Tibial nerve (tissue), 4 donors: ENCODE measurements around the gene GPC3. TPM values are rescaled to one million over a fixed set of nuclear protein-coding genes. Genes with fewer than 3 reads are reported as not detected.
"Not testable (repeated sequence)": the region's sequence is repeated elsewhere in the genome, so short reads cannot be mapped to it uniquely, and the experiment has no call there.

Experiments used
- DNase-seq, 2 donors: peaks; one replicate each; pipeline ENCODE4 v3.0.0-alpha.2; 2019; ENCODE audit warnings: low spot score in 2 of 2
- H3K27ac ChIP-seq, 4 donors: fragments of 200-600 bp; sonication (generic) in 3 of 4; one replicate each; pipeline ENCODE4 v1.5.1; 2017 to 2019; ENCODE audit warnings: mild to moderate bottlenecking in 1 of 4
- H3K27me3 ChIP-seq, 2 donors: fragments of 200-600 bp; sonication (generic) in 1 of 2; one replicate each; pipeline versions ENCODE4 v1.5.1 to v1.6.0; 2017 to 2019
- H3K36me3 ChIP-seq, 3 donors: fragments of 200-600 bp; sonication (generic); one replicate each; pipeline ENCODE4 v1.5.1; 2018 to 2019
- H3K4me1 ChIP-seq, 4 donors: fragments of 200-600 bp; sonication (generic) in 3 of 4; one replicate each; pipeline ENCODE4 v1.5.1; 2017 to 2019
- H3K4me3 ChIP-seq, 4 donors: fragments of 200-600 bp; sonication (generic) in 3 of 4; one replicate each; pipeline ENCODE4 v1.5.1; 2017 to 2019; ENCODE audit warnings: mild to moderate bottlenecking in 1 of 4, moderate library complexity in 1 of 4
- H3K9me3 ChIP-seq, 4 donors: fragments of 200-600 bp; sonication (generic) in 3 of 4; one replicate each; pipeline ENCODE4 v1.5.1; 2017 to 2019
- EP300 ChIP-seq, 2 donors: sonication (generic); formaldehyde crosslinking; IDR thresholded peaks; one replicate each; pipeline ENCODE4 v1.6.1; 2017; ENCODE audit warnings: antibody characterized with exemption in 2 of 2, mild to moderate bottlenecking in 1 of 2
- POLR2A ChIP-seq, 2 donors: fragments of 450-650 bp; IDR thresholded peaks; one replicate each; pipeline ENCODE4 v1.6.1; 2017; ENCODE audit warnings: antibody characterized with exemption in 2 of 2, mild to moderate bottlenecking in 2 of 2, moderate library complexity in 2 of 2
- WGBS, 2 donors: methylation state at CpG; one replicate each; pipeline ENCODE4 v1.1.5; 2018; 5-methylcytosine and 5-hydroxymethylcytosine counted together
- total RNA-seq, 4 donors: library from RNA; depleted of rRNA; stranded (reverse); fragments of >200 nt; gene quantifications; one replicate each; pipeline ENCODE4 v1.1.0, GENCODE V29; 2016
- TF ChIP-seq, protein P1 (sequence below), 5 experiments: fragments of 200-600 bp in 3 of 5; fragments of 450-650 bp in 2 of 5; sonication (generic) in 3 of 5; IDR thresholded peaks; one replicate each; pipeline ENCODE4 v1.5.1; 2016 to 2019; ENCODE audit warnings: antibody characterized with exemption in 5 of 5, mild to moderate bottlenecking in 3 of 5, moderate library complexity in 2 of 5

The GPC3 gene
- total RNA-seq, 4 donors from 2014 or later = 60.5 to 116 (median 72.8) TPM

GRCh38 chrX:133723930-133724329, 261.5 kb downstream of the GPC3 start:
- WGBS, 2 donors = 88 to 92% methylated on average over 4 of the region's 4 CpGs

DNA sequence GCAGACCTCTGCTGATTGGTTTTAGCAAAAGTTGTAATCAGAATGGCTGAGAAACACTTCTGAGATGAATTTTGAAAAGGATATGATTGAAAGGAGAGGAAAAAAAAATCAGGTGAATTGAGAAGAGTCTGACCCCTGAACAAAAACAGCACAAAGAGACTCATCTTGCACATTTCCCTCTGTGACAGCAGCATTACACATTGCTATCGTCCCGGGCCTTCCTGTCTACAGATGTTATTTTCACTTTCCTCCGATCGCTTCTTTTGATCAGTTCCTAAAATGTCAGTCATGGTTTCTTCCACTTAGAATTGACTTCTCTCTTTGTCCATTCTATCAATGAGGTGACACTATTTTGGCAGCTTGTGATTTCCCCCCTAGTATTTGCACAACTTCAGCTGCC, 262.6 kb downstream of the GPC3 start:
- DNase-seq = no peak
- Histone ChIP-seq H3K9me3 (no peaks in the 10 kb centered on the region), H3K4me1 (no peaks in the 10 kb centered on the region), H3K4me3 (no peak overlapping the region), H3K36me3 (no peaks in the 10 kb centered on the region), H3K27me3 (peaks cover 0 to 20% of the 10 kb centered on the region in 2 donors), H3K27ac (no peak overlapping the region)
- no peak for TF ChIP-seq POLR2A (IDR thresholded peaks at IDR 0.05)
- TF ChIP-seq EP300 (IDR thresholded peaks at IDR 0.05) = no peak
- TF ChIP-seq, protein P1, sequence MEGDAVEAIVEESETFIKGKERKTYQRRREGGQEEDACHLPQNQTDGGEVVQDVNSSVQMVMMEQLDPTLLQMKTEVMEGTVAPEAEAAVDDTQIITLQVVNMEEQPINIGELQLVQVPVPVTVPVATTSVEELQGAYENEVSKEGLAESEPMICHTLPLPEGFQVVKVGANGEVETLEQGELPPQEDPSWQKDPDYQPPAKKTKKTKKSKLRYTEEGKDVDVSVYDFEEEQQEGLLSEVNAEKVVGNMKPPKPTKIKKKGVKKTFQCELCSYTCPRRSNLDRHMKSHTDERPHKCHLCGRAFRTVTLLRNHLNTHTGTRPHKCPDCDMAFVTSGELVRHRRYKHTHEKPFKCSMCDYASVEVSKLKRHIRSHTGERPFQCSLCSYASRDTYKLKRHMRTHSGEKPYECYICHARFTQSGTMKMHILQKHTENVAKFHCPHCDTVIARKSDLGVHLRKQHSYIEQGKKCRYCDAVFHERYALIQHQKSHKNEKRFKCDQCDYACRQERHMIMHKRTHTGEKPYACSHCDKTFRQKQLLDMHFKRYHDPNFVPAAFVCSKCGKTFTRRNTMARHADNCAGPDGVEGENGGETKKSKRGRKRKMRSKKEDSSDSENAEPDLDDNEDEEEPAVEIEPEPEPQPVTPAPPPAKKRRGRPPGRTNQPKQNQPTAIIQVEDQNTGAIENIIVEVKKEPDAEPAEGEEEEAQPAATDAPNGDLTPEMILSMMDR (IDR thresholded peaks at IDR 0.05) = no peak
- 88 to 89% methylated on average over 4 of the region's 4 CpGs for WGBS, 2 donors

More at GRCh38 chrX:133723930-133724329, 261.5 kb downstream of the GPC3 start:
- no peaks in the 10 kb centered on the region for H3K9me3 ChIP-seq
- TF ChIP-seq EP300 (IDR thresholded peaks at IDR 0.05) (no peak), POLR2A (IDR thresholded peaks at IDR 0.05) (no peak)
- TF ChIP-seq, protein P1 (IDR thresholded peaks at IDR 0.05) = no peak
- peaks cover 0 to 18% of the 10 kb centered on the region in 2 donors for H3K27me3 ChIP-seq
- H3K27ac ChIP-seq = no peak overlapping the region
- no peaks in the 10 kb centered on the region for H3K36me3 ChIP-seq
- no peak overlapping the region for H3K4me3 ChIP-seq
- H3K4me1 ChIP-seq = no peaks in the 10 kb centered on the region
- DNase-seq = no peak

DNA sequence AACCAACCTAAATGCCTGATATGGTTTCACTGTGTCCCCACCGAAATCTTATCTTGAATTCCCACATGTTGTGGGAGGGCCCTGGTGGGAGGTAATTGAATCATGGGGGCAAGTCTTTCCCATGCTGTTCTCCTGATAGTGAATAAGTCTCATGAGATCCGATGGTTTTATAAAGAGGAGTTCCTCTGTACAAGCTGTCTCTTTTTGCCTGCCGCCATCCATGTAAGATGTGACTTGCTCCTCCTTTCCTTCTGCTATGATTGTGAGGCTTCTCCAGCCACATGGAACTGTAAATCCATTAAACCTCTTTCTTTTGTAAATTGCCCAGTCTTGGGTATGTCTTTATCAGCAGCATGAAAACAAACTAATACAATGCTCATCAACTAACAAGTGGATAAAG, 265.1 kb downstream of the GPC3 start:
- 91 to 100% methylated on average over 3 of the region's 3 CpGs for WGBS, 2 donors
- H3K4me3 ChIP-seq, DNase-seq, H3K27ac ChIP-seq, H3K4me1 ChIP-seq, H3K9me3 ChIP-seq, H3K36me3 ChIP-seq: not testable (repeated sequence)
- H3K27me3 ChIP-seq = peaks cover 0 to 17% of the 10 kb centered on the region in 2 donors

DNA sequence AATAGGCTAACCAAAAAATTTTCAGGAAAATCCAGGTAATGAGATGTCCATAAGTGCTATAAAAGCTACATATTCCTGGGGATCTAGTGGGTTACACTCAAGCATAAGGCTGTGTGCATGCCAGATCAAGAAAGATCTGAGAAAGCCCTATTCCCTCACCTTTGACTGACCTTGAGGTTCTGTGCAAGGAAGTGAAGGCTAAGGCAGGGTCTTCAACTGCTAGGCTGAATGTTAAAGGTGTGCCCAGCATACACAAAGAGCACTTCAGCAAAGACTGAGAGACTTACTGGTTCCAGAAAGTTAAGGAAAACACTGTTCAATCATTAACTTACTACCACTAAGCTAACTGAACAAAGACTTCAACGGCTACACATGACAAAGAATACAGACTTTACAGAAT, 269.7 kb downstream of the GPC3 start:
- Histone ChIP-seq H3K9me3 (no peaks in the 10 kb centered on the region), H3K27ac (no peak overlapping the region), H3K27me3 (peaks cover 0 to 23% of the 10 kb centered on the region in 2 donors), H3K4me3 (no peak overlapping the region), H3K4me1 (no peaks in the 10 kb centered on the region), H3K36me3 (no peaks in the 10 kb centered on the region)
- WGBS, 2 donors = 85 to 100% methylated on average over 1 of the region's 1 CpG
- TF ChIP-seq POLR2A (IDR thresholded peaks at IDR 0.05) (no peak), EP300 (IDR thresholded peaks at IDR 0.05) (no peak)
- TF ChIP-seq, protein P1 (IDR thresholded peaks at IDR 0.05) = no peak
- no peak for DNase-seq

- TF ChIP-seq POLR2A (IDR thresholded peaks at IDR 0.05) (no peak), EP300 (IDR thresholded peaks at IDR 0.05) (no peak)
- TF ChIP-seq, protein P1 (IDR thresholded peaks at IDR 0.05) = no peak
Observed at GRCh38 chrX:133709501-133709900, 275.9 kb downstream of the GPC3 start.

DNA sequence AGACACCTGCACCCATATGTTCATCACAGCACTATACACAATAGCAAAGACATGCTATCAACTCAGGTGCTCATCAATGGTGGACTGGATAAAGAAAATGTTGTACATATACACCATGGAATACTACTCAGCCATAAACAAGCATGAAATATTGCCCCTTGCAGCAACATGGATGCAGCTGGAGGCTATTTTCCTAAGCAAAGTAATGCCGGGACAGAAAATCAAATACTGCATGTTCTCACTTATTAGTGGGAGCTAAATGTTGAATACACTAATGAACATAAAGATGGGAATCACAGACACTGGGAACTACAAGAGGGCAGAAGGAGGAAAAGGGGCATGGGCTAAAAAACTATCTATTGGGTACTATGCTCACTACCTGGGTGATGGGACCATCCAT, 278.5 kb downstream of the GPC3 start:
- 94 to 100% methylated on average over 1 of the region's 1 CpG for WGBS, 2 donors
- TF ChIP-seq EP300 (IDR thresholded peaks at IDR 0.05) (no peak), POLR2A (IDR thresholded peaks at IDR 0.05) (no peak)
- TF ChIP-seq, protein P1 (IDR thresholded peaks at IDR 0.05) = no peak
- Histone ChIP-seq H3K36me3 (no peaks in the 10 kb centered on the region), H3K27ac (no peak overlapping the region), H3K9me3 (no peaks in the 10 kb centered on the region), H3K4me1 (no peaks in the 10 kb centered on the region), H3K4me3 (no peak overlapping the region), H3K27me3 (peaks cover 0 to 15% of the 10 kb centered on the region in 2 donors)
- DNase-seq = no peak

More at GRCh38 chrX:133709501-133709900, 275.9 kb downstream of the GPC3 start:
- no peak for DNase-seq
- H3K4me1 ChIP-seq = no peaks in the 10 kb centered on the region
- H3K36me3 ChIP-seq = no peaks in the 10 kb centered on the region
- H3K27ac ChIP-seq = no peak overlapping the region
- 60 to 90% methylated on average over 1 of the region's 1 CpG for WGBS, 2 donors
- H3K4me3 ChIP-seq = no peak overlapping the region
- peaks cover 0 to 21% of the 10 kb centered on the region in 2 donors for H3K27me3 ChIP-seq
- H3K9me3 ChIP-seq = no peaks in the 10 kb centered on the region
